ENCODE measurements around the gene P3H4. TPM values are rescaled to one million over a fixed set of nuclear protein-coding genes. Genes with fewer than 3 reads are reported as not detected.

The P3H4 gene
- total and polyA plus RNA-seq, 7 experiments from 2014 or later: 3.5 to 7.0 (median 5.3) TPM

DNA sequence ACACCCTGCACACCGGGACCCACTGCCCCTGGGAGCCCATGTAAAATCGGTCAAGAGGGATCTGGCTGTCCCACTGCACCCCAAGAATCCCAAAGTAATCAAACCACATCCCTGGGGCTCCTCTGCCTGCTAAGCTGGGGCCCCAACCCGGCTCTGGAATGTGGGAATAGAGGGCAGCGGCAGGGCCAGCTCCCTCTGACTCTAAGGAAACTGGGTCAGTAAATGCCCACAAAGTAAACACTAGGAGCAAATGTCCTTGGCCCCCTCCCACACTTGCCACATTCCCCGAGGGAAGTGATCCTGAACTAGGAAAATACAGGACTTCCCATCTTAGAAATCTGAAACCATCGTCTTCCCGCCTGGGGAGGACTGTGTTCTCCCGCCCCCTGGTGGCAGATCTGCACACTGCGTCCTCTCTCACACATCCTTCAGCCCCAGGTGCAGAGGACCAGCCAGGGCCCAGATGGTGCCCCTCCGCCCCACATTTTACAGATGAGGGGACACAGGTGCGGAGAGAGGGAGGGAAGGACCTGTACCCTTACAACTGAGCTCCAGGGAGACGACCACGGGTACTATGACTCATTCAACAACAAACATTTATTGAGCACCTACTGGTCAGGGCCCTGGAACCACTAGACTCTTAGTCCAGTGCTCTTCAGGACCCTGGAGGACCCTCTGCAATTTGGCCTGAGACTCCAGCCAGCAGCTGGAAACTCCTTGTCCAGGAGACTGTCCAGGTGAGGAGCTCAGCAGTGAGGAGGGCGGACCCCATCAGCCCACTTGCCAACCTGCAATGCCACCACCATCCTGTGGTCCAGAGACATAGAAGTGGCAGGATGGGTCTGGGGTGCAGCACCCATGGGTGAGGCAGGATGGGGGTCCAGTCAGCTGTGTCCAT lies 10.1 kb downstream of the P3H4 start:
- no peaks in the 10 kb centered on the region for H3K9me3 ChIP-seq (ENCODE audit: control insufficient read depth in 2 of 3, low read length in 3 of 3)
- DNase-seq (peak; percentile 45 to 78 (median 68)), ATAC-seq (peak; percentile 91)
- no peak overlapping the region for H3K27ac Mint-ChIP-seq
- no peaks in the 10 kb centered on the region for H3K27me3 Mint-ChIP-seq
- POLR2A ChIA-PET: interaction anchor here (0.8 kb wide), 1 partner anchor 113 kb away, joined by 3 read pairs; no protein-coding TSS in a partner anchor
- CTCF ChIA-PET: interaction anchor here (0.7 to 3.1 kb wide), 8 partner anchors 9 to 110 kb away, joined by 3 to 19 read pairs (median 7); partner anchors contain the start of gene P3H4
- peaks cover 0 to 3% (median 0%) of the 10 kb centered on the region in 5 donors for H3K36me3 Mint-ChIP-seq
- H3K4me1 Mint-ChIP-seq: peaks cover 4 to 14% (median 5%) of the 10 kb centered on the region in 7 donors
- H3K27ac ChIP-seq (ENCODE audit: low read depth, low read length): no peak overlapping the region
- H3K27me3 ChIP-seq (ENCODE audit: control insufficient read depth in 2 of 2, insufficient read depth in 2 of 2, low read length in 2 of 2): no peaks in the 10 kb centered on the region
- H3K4me1 ChIP-seq (ENCODE audit: control insufficient read depth in 2 of 2, insufficient read depth in 2 of 2, low read length in 2 of 2): peaks cover 0 to 3% of the 10 kb centered on the region in 2 donors
- no peak overlapping the region for H3K4me3 Mint-ChIP-seq
- intact Hi-C loops (cut with micrococcal nuclease): loop anchor here in 1 of 2 donors (1.0 kb wide), 1 partner anchor 63 kb away; no protein-coding TSS in a partner anchor
- H3K36me3 ChIP-seq (ENCODE audit: control insufficient read depth in 2 of 3, insufficient read depth in 3 of 3, low read length in 3 of 3): no peaks in the 10 kb centered on the region
- H3K4me3 ChIP-seq (ENCODE audit: low read length): no peak overlapping the region
- H3K9me3 Mint-ChIP-seq: no peaks in the 10 kb centered on the region

- intact Hi-C loops (cut with micrococcal nuclease): loop anchor here in 1 of 2 donors (1.0 kb wide), 1 partner anchor 62 kb away; no protein-coding TSS in a partner anchor
- Histone ChIP-seq H3K27me3 (ENCODE audit: control insufficient read depth in 2 of 2, insufficient read depth in 2 of 2, low read length in 2 of 2) (no peaks in the 10 kb centered on the region), H3K27ac (ENCODE audit: low read depth, low read length) (no peak overlapping the region), H3K36me3 (ENCODE audit: control insufficient read depth in 2 of 3, insufficient read depth in 3 of 3, low read length in 3 of 3) (no peaks in the 10 kb centered on the region), H3K9me3 (ENCODE audit: control insufficient read depth in 2 of 3, low read length in 3 of 3) (no peaks in the 10 kb centered on the region), H3K4me3 (ENCODE audit: low read length) (no peak overlapping the region), H3K4me1 (ENCODE audit: control insufficient read depth in 2 of 2, insufficient read depth in 2 of 2, low read length in 2 of 2) (peaks cover 0 to 3% of the 10 kb centered on the region in 2 donors)
- no peaks in the 10 kb centered on the region for H3K9me3 Mint-ChIP-seq
- ATAC-seq: no peak
- DNase-seq: no peak
- peaks cover 0 to 3% (median 0%) of the 10 kb centered on the region in 5 donors for H3K36me3 Mint-ChIP-seq
- CTCF ChIA-PET: interaction anchor here (0.9 to 3.1 kb wide), 6 partner anchors 10 to 85 kb away, joined by 3 to 19 read pairs (median 10); partner anchors contain the start of gene P3H4
- POLR2A ChIA-PET: interaction anchor here (0.6 kb wide), 1 partner anchor 770 kb away, joined by 3 read pairs; no protein-coding TSS in a partner anchor
- H3K4me1 Mint-ChIP-seq: peaks cover 4 to 14% (median 5%) of the 10 kb centered on the region in 7 donors
- H3K27ac Mint-ChIP-seq: no peak overlapping the region
- peaks cover 0 to 2% (median 0%) of the 10 kb centered on the region in 5 donors for H3K27me3 Mint-ChIP-seq
- no peak overlapping the region for H3K4me3 Mint-ChIP-seq
These were observed 11.0 kb downstream of the P3H4 start for GRCh38 chr17:41800601-41801373.

GRCh38 chr17:41799366-41799765 lies 12.4 kb downstream of the P3H4 start:
- Histone ChIP-seq H3K9me3 (ENCODE audit: control insufficient read depth in 2 of 3, low read length in 3 of 3) (no peaks in the 10 kb centered on the region), H3K4me1 (ENCODE audit: control insufficient read depth in 2 of 2, insufficient read depth in 2 of 2, low read length in 2 of 2) (peaks cover 0 to 3% of the 10 kb centered on the region in 2 donors), H3K27ac (ENCODE audit: low read depth, low read length) (no peak overlapping the region), H3K27me3 (ENCODE audit: control insufficient read depth in 2 of 2, insufficient read depth in 2 of 2, low read length in 2 of 2) (no peaks in the 10 kb centered on the region), H3K36me3 (ENCODE audit: control insufficient read depth in 2 of 3, insufficient read depth in 3 of 3, low read length in 3 of 3) (no peaks in the 10 kb centered on the region), H3K4me3 (ENCODE audit: low read length) (no peak overlapping the region)
- H3K36me3 Mint-ChIP-seq: no peaks in the 10 kb centered on the region
- ChIA-PET POLR2A (no interaction called here), CTCF (interaction anchor here (2.0 kb wide), 1 partner anchor 62 kb away, joined by 5 read pairs; no protein-coding TSS in a partner anchor)
- no peak overlapping the region for H3K27ac Mint-ChIP-seq
- intact Hi-C loops (cut with micrococcal nuclease): no loop called here
- H3K4me1 Mint-ChIP-seq: peaks cover 4 to 14% (median 5%) of the 10 kb centered on the region in 7 donors
- ATAC-seq (no peak), DNase-seq (no peak)
- H3K4me3 Mint-ChIP-seq: no peak overlapping the region
- peaks cover 0 to 4% (median 0%) of the 10 kb centered on the region in 5 donors for H3K27me3 Mint-ChIP-seq
- H3K9me3 Mint-ChIP-seq: no peaks in the 10 kb centered on the region

DNA sequence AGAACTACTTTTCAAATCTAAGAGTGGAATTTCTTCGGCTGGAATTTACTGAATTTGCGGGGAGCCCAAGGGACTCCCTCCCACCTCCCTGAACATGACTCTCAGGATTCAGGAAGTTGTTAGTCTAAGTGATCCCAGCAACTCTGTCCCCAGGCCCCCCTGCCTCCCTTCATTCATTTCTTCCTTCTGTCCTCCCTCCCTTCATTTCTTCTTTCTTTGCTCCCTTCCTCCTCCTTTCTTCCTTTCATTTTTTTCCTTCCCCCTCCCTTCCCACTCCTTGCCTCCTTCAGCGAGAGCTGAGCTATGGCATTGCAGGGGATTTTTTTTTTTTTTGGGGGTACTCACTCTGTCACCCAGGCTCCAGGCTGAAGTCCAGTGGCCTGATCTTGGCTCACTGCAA lies 14.4 kb downstream of the P3H4 start:
- Mint-ChIP-seq H3K4me3 (no peak overlapping the region), H3K9me3 (no peaks in the 10 kb centered on the region), H3K36me3 (no peaks in the 10 kb centered on the region), H3K27ac (no peak overlapping the region), H3K4me1 (peaks cover 4 to 10% (median 5%) of the 10 kb centered on the region in 7 donors), H3K27me3 (peaks cover 0 to 4% (median 0%) of the 10 kb centered on the region in 5 donors)
- Histone ChIP-seq H3K4me3 (ENCODE audit: low read length) (no peak overlapping the region), H3K4me1 (ENCODE audit: control insufficient read depth in 2 of 2, insufficient read depth in 2 of 2, low read length in 2 of 2) (peaks cover 0 to 3% of the 10 kb centered on the region in 2 donors), H3K36me3 (ENCODE audit: control insufficient read depth in 2 of 3, insufficient read depth in 3 of 3, low read length in 3 of 3) (no peaks in the 10 kb centered on the region), H3K9me3 (ENCODE audit: control insufficient read depth in 2 of 3, low read length in 3 of 3) (no peaks in the 10 kb centered on the region), H3K27ac (ENCODE audit: low read depth, low read length) (no peak overlapping the region), H3K27me3 (ENCODE audit: control insufficient read depth in 2 of 2, insufficient read depth in 2 of 2, low read length in 2 of 2) (no peaks in the 10 kb centered on the region)
- ChIA-PET CTCF (interaction anchor here (1.6 kb wide), 1 partner anchor 45 kb away, joined by 7 read pairs; no protein-coding TSS in a partner anchor), POLR2A (no interaction called here)
- ATAC-seq (no peak), DNase-seq (no peak)
- intact Hi-C loops (cut with micrococcal nuclease): no loop called here

DNA sequence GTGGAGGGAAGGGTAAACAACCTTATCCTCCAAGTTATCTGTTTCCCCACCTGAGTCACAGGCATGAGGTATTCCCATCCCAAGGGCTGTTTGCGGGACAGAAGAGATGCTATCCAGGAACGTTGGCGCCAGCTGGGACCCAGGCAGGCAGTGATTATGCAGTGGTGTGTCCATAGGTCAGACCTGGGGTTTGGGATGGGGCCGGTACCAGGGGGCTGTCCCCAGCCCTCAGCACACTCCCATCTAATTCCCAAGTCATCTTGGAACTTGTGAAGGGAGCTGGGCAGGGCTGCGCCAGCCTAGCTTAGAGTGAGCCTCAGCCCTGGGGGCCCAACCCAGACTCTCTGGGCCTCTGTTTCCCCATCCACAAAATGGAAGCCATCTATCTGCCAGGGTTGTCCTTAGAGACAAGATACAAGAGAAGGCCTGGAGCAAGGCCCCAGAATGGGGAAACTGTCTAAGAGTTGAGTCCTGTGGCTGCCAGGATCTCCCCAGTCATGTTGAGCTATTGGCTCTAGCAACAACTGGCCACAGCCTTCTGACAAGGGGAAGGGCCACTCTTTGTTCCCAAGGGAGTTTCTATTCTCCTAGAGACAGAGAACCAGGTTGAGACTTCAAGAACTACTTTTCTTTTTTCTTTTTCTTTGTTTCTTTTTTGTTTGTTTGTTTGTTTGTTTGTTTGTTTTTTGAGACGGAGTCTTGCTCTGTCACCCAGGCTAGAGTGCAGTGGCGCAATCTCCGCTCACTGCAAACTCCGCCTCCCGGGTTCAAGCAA lies 15.4 kb downstream of the P3H4 start:
- no peaks in the 10 kb centered on the region for H3K9me3 ChIP-seq (ENCODE audit: control insufficient read depth in 2 of 3, low read length in 3 of 3)
- Mint-ChIP-seq H3K27me3 (peaks cover 0 to 4% (median 0%) of the 10 kb centered on the region in 5 donors), H3K9me3 (no peaks in the 10 kb centered on the region), H3K27ac (no peak overlapping the region), H3K36me3 (no peaks in the 10 kb centered on the region), H3K4me3 (no peak overlapping the region), H3K4me1 (peaks cover 0 to 5% (median 0%) of the 10 kb centered on the region in 7 donors)
- no peaks in the 10 kb centered on the region for H3K36me3 ChIP-seq (ENCODE audit: control insufficient read depth in 2 of 3, insufficient read depth in 3 of 3, low read length in 3 of 3)
- CTCF ChIA-PET: interaction anchor here (0.5 kb wide), 1 partner anchor 10 kb away, joined by 3 read pairs; no protein-coding TSS in a partner anchor
- no peak overlapping the region for H3K27ac ChIP-seq (ENCODE audit: low read depth, low read length)
- no peaks in the 10 kb centered on the region for H3K27me3 ChIP-seq (ENCODE audit: control insufficient read depth in 2 of 2, insufficient read depth in 2 of 2, low read length in 2 of 2)
- DNase-seq (no peak), ATAC-seq (no peak)
- H3K4me3 ChIP-seq (ENCODE audit: low read length): no peak overlapping the region
- POLR2A ChIA-PET: no interaction called here
- peaks cover 0 to 1% of the 10 kb centered on the region in 2 donors for H3K4me1 ChIP-seq (ENCODE audit: control insufficient read depth in 2 of 2, insufficient read depth in 2 of 2, low read length in 2 of 2)
- intact Hi-C loops (cut with micrococcal nuclease): no loop called here

DNA sequence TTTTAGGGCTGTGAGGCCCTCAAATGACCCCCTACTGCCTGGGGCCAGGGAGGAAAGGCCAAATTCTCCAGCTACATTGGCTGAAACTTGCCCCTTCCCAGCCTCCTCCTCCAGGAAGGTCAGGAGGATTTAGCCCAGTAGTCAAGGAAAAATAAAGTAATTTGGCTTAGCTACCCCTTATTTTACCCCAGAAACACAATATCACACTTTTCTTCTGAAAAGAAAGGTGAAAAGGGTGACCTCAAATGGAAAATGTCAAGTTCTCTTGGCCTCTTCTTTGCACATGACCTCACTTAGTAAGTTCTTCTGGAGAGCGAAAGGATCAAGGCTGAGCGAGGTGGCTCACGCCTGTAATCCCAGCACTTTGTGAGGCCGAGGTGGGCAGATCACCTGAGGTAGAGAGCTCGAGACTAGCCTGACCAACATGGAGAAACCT lies 17.2 kb downstream of the P3H4 start:
- POLR2A ChIA-PET: no interaction called here
- no peak overlapping the region for H3K4me3 ChIP-seq (ENCODE audit: low read length)
- Mint-ChIP-seq H3K9me3 (no peaks in the 10 kb centered on the region), H3K36me3 (no peaks in the 10 kb centered on the region), H3K4me3 (no peak overlapping the region), H3K27ac (no peak overlapping the region), H3K27me3 (peaks cover 0 to 8% (median 0%) of the 10 kb centered on the region in 5 donors), H3K4me1 (peaks cover 0 to 9% (median 6%) of the 10 kb centered on the region in 7 donors)
- H3K9me3 ChIP-seq (ENCODE audit: control insufficient read depth in 2 of 3, low read length in 3 of 3): no peaks in the 10 kb centered on the region
- H3K4me1 ChIP-seq (ENCODE audit: control insufficient read depth in 2 of 2, insufficient read depth in 2 of 2, low read length in 2 of 2): no peaks in the 10 kb centered on the region
- CTCF ChIA-PET: interaction anchor here (0.6 to 0.7 kb wide), 2 partner anchors 8 to 9 kb away, joined by 4 to 7 read pairs; partner anchors contain the start of gene JUP
- intact Hi-C loops (cut with micrococcal nuclease): no loop called here
- H3K27ac ChIP-seq (ENCODE audit: low read depth, low read length): no peak overlapping the region
- ATAC-seq (no peak), DNase-seq (no peak)
- no peaks in the 10 kb centered on the region for H3K27me3 ChIP-seq (ENCODE audit: control insufficient read depth in 2 of 2, insufficient read depth in 2 of 2, low read length in 2 of 2)
- no peaks in the 10 kb centered on the region for H3K36me3 ChIP-seq (ENCODE audit: control insufficient read depth in 2 of 3, insufficient read depth in 3 of 3, low read length in 3 of 3)

All from naive thymus-derived CD4-positive, alpha-beta T cell (primary cell).